ENCODE measurements around the gene LRRK1.

DNA sequence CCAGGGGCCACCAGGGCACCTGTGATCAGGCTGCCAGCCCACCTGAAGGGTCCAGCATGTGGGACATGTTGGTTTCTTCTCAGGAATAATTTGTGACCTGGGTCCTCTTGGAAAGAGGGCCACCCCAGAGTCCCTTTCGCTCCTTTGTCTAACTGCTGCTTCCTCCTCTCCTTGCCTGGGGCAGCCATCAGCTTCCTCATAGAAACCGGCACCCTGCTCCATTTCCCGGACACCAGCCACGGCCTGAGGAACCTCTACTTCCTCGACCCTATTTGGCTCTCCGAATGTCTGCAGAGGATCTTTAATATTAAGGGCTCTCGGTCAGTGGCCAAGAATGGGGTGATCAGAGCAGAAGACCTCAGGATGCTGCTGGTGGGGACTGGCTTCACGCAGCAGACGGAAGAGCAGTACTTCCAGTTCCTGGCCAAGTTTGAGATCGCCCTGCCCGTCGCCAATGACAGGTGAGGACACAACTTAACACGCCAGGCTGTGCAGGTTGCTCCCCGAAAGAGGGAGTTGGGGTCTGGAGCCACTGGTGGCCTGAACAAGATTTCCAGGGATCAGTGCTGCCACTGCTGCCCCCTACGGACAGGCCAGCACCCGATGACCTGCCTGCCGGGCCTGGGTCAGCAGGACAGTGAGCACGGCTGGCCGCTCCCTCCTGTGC, 109.7 kb downstream of the LRRK1 start:
- TF ChIP-seq, protein P1, sequence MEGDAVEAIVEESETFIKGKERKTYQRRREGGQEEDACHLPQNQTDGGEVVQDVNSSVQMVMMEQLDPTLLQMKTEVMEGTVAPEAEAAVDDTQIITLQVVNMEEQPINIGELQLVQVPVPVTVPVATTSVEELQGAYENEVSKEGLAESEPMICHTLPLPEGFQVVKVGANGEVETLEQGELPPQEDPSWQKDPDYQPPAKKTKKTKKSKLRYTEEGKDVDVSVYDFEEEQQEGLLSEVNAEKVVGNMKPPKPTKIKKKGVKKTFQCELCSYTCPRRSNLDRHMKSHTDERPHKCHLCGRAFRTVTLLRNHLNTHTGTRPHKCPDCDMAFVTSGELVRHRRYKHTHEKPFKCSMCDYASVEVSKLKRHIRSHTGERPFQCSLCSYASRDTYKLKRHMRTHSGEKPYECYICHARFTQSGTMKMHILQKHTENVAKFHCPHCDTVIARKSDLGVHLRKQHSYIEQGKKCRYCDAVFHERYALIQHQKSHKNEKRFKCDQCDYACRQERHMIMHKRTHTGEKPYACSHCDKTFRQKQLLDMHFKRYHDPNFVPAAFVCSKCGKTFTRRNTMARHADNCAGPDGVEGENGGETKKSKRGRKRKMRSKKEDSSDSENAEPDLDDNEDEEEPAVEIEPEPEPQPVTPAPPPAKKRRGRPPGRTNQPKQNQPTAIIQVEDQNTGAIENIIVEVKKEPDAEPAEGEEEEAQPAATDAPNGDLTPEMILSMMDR (conservative IDR thresholded peaks at IDR 0.05; ENCODE audit: low read depth in 2 of 2): peak; percentile 19 to 58; a peak in 2 of 4 replicates
- TF ChIP-seq REST (IDR thresholded peaks at IDR 0.05; ENCODE audit: unreplicated experiment): no peak

Measured in GM23338 (cell line).